Choroid plexus epithelial cell (primary cell): ENCODE data around the gene HPCAL1.

Experiments
- DNase-seq: peaks from one replicate; pipeline ENCODE4 v3.0.0-alpha.2; 2010; ENCODE audit warnings: low read depth
- H3K4me3 ChIP-seq: 2 replicates; pipeline ENCODE4 v1.5.1; 2011; ENCODE audit warnings: low read depth, mild to moderate bottlenecking, control low read depth, low read length, moderate library complexity
- TF ChIP-seq, protein P1 (sequence below): conservative IDR thresholded peaks from 2 replicates; pipeline ENCODE4 v1.5.1; 2011; ENCODE audit warnings: low read depth, mild to moderate bottlenecking, control low read depth, inconsistent platforms, low read length, moderate library complexity

The HPCAL1 gene

DNA sequence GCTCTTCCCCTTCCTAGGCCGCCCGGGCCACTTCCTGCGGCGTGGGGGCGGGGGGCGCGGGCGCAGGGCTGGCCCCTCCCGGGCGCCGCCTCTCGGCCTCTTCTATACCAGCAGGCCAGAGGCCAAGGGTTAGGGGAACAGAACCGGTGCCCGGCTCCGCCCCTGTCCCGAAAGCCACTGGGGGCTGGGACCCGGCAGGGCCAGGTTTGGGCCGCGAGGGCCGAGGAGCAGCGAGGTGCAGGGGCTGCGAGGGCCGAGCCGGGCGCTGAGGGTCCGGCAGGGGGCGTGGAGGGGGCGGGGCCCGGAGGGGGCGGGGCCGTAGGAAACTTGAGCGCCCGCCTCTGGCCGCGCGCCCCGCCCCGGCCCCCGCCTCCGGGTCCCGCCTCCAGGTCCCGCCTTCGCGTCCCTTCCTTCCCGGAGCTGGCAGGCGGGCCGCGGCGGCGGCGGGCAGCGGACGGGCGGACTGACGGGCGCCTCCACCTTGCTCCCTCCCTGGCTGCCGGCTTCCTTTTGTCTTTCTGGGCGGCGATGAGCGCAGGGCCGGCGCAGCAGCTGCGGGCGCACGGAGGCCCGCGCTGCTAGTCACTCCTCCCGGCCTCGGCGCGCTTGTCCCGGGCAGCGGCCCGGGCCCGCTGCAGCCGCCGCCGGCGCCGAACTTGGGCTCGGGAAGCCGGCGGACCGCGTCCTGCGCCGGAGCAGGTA lies at the start of gene HPCAL1:
HPCAL1 (plus strand) TSS at position 426 of the 702 bp plus-strand sequence. CDS start 116,854 bp downstream, outside the sequence.
- TF ChIP-seq, protein P1, sequence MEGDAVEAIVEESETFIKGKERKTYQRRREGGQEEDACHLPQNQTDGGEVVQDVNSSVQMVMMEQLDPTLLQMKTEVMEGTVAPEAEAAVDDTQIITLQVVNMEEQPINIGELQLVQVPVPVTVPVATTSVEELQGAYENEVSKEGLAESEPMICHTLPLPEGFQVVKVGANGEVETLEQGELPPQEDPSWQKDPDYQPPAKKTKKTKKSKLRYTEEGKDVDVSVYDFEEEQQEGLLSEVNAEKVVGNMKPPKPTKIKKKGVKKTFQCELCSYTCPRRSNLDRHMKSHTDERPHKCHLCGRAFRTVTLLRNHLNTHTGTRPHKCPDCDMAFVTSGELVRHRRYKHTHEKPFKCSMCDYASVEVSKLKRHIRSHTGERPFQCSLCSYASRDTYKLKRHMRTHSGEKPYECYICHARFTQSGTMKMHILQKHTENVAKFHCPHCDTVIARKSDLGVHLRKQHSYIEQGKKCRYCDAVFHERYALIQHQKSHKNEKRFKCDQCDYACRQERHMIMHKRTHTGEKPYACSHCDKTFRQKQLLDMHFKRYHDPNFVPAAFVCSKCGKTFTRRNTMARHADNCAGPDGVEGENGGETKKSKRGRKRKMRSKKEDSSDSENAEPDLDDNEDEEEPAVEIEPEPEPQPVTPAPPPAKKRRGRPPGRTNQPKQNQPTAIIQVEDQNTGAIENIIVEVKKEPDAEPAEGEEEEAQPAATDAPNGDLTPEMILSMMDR: peak; percentile 33
- DNase-seq: peak; percentile 72
- H3K4me3 ChIP-seq: peak within 1 kb of the TSS; percentile 74

DNA sequence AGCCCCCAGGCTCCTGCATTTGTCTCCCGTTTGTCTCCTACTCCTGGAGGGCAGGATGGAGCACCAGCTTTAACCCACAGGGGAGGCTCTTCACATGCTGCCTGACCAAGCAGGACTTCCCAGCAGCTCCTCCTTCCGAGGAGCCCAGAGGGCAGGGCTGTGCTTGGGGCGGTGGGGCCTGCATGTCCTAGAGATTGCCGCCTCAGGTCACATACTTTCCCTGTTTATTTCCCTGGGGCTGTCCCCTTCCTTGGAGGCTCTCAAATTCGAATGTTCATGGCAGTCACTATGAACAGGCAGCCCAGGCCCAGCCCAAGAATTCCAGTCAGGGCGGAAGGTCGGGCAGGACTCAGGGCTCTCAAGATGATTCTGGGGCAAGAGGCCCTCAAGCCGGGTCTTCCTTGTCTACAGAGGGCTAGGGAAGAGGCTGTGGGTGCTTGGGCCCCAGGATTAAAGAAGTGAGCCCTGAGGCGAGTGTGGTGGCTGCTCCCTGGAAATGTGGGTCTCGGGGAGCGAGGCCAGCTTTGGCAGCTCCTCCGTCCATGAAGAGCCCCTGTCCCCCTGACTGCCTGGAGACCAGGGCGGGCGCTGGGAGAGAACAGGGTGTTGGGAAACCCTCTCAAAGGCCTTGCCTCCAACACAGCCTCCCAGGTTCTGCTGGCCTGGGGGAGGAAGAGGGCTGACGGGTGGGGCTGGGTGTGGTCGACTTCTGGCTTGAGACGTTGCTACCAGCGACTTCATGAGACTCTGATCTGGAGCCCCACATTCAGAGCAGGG lies 48.9 kb upstream of the HPCAL1 start:
- DNase-seq: no peak
- TF ChIP-seq, protein P1: no peak
- no peak overlapping the region for H3K4me3 ChIP-seq

DNA sequence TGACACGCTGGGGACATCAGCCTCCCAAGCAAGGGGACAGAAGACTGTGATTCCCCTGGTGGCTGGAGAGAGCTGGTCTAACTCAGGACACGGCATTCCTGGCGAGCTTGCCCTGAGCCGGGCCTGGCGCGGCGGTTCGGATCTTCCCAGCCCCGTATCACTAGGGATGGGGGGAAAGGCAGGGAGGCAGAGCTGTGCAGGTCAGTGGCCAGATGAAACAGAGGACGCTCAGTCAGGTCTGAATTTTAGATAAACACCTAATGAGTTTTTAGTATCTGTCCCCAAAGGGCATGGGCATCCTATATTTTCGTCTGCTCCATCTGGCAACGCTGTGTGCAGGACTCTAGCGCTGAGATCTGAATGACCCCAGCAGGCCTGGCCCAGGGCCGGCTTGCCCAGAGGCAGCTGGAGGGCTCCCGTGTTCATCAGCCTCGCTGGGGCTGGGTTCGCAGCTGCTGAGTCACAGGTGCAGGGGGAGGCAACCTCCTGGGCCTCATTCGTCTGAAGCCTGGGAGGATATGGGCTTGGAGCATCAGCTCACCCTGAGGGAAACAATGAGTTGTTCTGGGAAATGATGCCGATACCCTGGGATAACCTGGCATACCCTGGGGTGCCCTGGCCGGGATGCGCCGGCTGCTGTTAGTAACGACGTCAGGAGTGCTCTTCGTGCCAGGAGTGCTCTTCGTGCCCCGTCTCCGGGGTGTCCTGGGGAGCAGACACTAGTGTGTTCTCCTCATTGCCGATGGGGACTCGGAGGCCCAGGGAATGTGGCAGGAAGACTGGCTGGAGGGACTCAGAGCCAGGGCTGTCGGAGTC lies 48.1 kb upstream of the HPCAL1 start:
- no peak overlapping the region for H3K4me3 ChIP-seq
- DNase-seq: no peak
- TF ChIP-seq, protein P1: no peak

DNA sequence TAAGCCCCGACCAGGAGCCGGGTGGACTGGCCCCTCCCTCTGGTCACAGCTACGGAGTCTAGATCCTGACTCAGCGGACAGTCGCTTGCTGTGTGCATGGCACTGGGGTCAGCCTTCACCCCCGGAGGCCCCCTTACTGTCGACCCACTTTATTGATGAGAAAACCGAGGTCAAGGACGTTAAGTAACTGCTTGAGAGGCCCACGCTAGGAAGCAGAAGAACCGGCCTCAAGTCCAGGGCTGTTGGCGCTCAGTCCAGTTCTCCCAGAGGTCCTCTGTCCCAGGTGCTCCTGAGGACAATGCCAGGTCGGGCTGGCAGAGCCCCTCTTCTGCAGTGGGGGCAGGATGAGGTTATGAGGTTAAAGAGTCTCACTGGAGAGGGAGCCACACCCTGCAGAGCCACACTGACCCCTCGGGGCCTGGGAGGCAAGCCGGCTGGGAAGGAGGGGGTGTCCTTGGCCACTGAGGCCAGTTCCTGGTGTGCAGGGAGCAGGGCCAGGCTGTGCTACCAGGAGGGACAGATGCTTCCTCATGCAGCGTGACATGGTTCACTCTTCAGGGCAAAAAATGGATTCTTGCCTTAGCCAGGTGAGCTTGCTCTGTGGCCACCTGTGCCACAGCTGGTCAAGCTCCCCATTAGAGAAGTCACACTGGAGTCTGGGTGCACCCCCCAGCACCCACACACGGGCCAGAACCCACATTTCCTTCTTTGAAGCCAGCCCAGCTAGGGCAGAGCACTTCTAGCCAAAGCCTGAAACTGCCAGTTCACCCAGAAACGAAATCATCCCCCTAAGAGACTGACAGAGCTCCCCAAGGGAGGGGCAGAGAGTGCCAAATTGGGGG lies 47.3 kb upstream of the HPCAL1 start:
- H3K4me3 ChIP-seq: no peak overlapping the region
- no peak for DNase-seq
- TF ChIP-seq, protein P1: no peak

DNA sequence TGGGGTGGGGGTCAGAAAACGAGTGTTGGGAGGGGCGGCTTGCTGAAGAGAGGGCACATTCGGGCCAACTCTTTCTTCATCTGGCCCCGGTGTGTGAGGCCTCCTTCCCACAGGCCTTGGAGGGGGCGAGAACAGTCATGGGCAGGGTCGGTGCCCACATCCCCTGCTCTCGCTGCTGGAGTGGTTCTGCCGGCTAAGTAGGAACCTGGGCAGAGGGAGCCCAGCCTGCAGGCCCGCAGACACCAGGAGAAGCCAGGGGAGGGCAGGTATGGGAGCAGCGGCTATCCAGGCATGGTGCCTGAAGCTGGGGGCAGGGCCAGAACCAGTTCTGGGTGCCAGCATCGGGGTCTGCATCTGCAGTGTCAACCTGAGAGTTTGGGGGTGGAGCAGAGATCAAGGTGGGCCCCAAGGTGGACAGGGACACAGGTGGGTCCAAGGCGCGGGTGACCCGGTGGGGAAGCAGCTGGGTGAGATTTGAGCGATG lies 46.6 kb upstream of the HPCAL1 start:
- no peak for DNase-seq
- H3K4me3 ChIP-seq: no peak overlapping the region
- TF ChIP-seq, protein P1: no peak

DNA sequence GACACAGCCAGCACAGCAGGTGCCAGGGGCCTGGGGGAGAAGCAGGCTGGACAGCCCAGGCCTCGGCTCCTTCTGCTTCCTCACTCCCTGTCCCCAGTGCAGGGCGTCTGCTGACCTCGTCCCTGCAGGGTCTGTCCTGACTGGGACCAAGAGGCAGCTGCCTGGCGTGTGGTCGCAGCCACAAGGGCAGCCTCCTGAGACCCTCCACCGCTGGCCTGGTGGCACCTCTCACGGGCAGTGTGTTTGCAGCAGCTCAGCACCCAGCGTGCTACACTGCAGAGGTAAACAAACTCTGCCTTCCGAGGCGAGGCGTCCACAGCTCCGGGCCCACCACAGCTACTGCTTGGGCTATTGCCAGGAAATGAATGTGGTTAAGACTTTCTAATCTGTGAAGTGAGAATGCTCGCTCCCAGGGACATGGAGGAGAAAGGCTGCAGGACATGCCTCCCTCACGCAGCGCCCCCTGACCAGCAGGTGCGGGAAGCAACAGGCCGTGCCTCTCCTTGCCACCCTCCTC lies 46.1 kb upstream of the HPCAL1 start:
- H3K4me3 ChIP-seq: no peak overlapping the region
- no peak for DNase-seq
- TF ChIP-seq, protein P1: no peak
